Ovary (tissue), 3 donors: Measurements from ENCODE around the gene OGFOD3.

Experiments
- POLR2A ChIP-seq: fragments of 450-650 bp; IDR thresholded peaks from one replicate; pipeline ENCODE4 v1.6.1; 2017; ENCODE audit warnings: antibody characterized with exemption, mild to moderate bottlenecking, moderate library complexity
- TF ChIP-seq, protein P1 (sequence below), 3 donors: fragments of 450-650 bp in 2 of 3; fragments of 200-600 bp in 1 of 3; IDR thresholded peaks; one replicate each; pipeline versions ENCODE4 v1.5.1 to v1.8.0; 2016 to 2022; ENCODE audit warnings: antibody characterized with exemption in 3 of 3, mild to moderate bottlenecking in 1 of 3
- donor health status: DM: no; HTN: no; CAD: no.

DNA sequence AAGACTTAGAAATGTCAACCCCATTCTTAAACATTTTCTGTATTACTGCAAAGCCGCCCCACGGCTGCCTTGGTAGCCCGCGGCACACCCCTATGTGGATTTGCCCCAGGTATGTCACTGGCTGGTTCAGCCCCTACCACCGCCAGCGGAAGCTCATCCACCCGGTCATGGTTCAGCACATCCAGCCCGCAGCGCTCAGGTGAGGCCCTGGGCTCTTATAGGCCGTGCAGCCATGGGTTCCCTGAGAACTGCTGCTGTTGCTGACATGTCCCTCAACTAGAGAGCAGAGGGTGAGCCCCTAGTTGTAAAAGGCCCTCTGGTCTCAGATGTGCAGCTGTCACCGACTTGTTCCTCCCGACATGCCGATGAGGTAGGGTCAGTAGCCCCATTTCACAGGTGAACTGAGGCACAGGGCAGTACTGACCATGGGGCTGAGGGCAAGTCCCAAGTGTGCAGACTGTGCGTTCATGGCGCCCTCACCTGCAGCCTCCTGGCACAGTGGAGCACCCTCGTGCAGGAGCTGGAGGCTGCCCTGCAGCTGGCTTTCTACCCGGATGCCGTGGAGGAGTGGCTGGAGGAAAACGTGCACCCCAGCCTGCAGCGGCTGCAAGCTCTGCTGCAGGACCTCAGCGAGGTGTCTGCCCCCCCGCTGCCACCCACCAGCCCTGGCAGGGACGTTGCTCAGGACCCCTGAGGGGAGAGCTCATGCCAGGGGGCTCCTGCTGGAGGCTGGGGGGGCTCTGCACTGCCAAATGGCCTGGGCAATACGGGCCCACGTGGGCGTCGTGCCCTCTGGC lies 23.5 kb upstream of the OGFOD3 start:
- TF ChIP-seq POLR2A: no peak
- TF ChIP-seq, protein P1, sequence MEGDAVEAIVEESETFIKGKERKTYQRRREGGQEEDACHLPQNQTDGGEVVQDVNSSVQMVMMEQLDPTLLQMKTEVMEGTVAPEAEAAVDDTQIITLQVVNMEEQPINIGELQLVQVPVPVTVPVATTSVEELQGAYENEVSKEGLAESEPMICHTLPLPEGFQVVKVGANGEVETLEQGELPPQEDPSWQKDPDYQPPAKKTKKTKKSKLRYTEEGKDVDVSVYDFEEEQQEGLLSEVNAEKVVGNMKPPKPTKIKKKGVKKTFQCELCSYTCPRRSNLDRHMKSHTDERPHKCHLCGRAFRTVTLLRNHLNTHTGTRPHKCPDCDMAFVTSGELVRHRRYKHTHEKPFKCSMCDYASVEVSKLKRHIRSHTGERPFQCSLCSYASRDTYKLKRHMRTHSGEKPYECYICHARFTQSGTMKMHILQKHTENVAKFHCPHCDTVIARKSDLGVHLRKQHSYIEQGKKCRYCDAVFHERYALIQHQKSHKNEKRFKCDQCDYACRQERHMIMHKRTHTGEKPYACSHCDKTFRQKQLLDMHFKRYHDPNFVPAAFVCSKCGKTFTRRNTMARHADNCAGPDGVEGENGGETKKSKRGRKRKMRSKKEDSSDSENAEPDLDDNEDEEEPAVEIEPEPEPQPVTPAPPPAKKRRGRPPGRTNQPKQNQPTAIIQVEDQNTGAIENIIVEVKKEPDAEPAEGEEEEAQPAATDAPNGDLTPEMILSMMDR (IDR thresholded peaks at IDR 0.05): no peak
